Karpas-422 (cell line): Measurements from ENCODE around the gene VAMP5. TPM values are rescaled to one million over a fixed set of nuclear protein-coding genes. Genes with fewer than 3 reads are reported as not detected.

Experiments used
- DNase-seq: peaks from one replicate; pipeline ENCODE4 v3.0.0-alpha.2; 2015
- H2AFZ ChIP-seq: fragments of 200-600 bp; sonication (generic); 2 replicates; pipeline ENCODE4 v1.6.1; 2014; ENCODE audit warnings: antibody characterized with exemption, low read length, mixed read lengths
- H3K27ac ChIP-seq: fragments of 200-600 bp; sonication (generic); 2 replicates; pipeline ENCODE4 v1.5.1; 2014; ENCODE audit warnings: mild to moderate bottlenecking, low read length, moderate library complexity
- H3K27me3 ChIP-seq: fragments of 200-600 bp; sonication (generic); 2 replicates; pipeline ENCODE4 v1.6.1; 2014; ENCODE audit warnings: low read length, mixed read lengths
- H3K36me3 ChIP-seq: fragments of 200-600 bp; sonication (generic); 2 replicates; pipeline ENCODE4 v1.6.1; 2014; ENCODE audit warnings: low read length, mixed read lengths; ENCODE audit not compliant: insufficient read depth
- H3K4me1 ChIP-seq: fragments of 200-600 bp; sonication (generic); 2 replicates; pipeline ENCODE4 v1.6.1; 2014; ENCODE audit warnings: mild to moderate bottlenecking, low read length, mixed read lengths
- H3K4me2 ChIP-seq: fragments of 200-600 bp; sonication (generic); 2 replicates; pipeline ENCODE4 v1.6.1; 2014; ENCODE audit warnings: low read length, low read depth, mild to moderate bottlenecking; ENCODE audit not compliant: poor library complexity, severe bottlenecking
- H3K4me3 ChIP-seq: fragments of 200-600 bp; sonication (generic); 2 replicates; pipeline ENCODE4 v1.5.1; 2014; ENCODE audit warnings: mild to moderate bottlenecking, antibody characterized with exemption, low read length, mixed read lengths
- H3K79me2 ChIP-seq: fragments of 200-600 bp; sonication (generic); 2 replicates; pipeline ENCODE4 v1.6.1; 2014; ENCODE audit warnings: mild to moderate bottlenecking, low read length, mixed read lengths
- H3K9ac ChIP-seq: fragments of 200-600 bp; sonication (generic); 2 replicates; pipeline ENCODE4 v1.6.0; 2014; ENCODE audit warnings: low read length
- H3K9me2 ChIP-seq: fragments of 200-600 bp; sonication (generic), shearing (Covaris generic); replicated peaks from 2 replicates; pipeline ENCODE4 v1.6.0; 2014; ENCODE audit warnings: mild to moderate bottlenecking, low read length, moderate library complexity; ENCODE audit not compliant: insufficient read depth
- H3K9me3 ChIP-seq: fragments of 300-700, 200-600 bp; sonication (generic); 2 replicates; pipeline ENCODE4 v1.6.1; 2014; ENCODE audit warnings: low read length, mixed read lengths
- H4K20me1 ChIP-seq: fragments of 200-600 bp; sonication (generic); 2 replicates; pipeline ENCODE4 v1.6.1; 2014; ENCODE audit warnings: mild to moderate bottlenecking, antibody characterized with exemption, low read length, low read depth; ENCODE audit not compliant: insufficient read depth
- total RNA-seq: library from RNA; depleted of rRNA; stranded (reverse); fragments of >200 nt; shearing (Covaris generic); gene quantifications from 2 replicates; pipeline ENCODE4 v1.2.3, GENCODE V29; 2014; ENCODE audit warnings: low replicate concordance

The VAMP5 gene
- total RNA-seq, 1 experiment from 2014 or later = not detected

DNA sequence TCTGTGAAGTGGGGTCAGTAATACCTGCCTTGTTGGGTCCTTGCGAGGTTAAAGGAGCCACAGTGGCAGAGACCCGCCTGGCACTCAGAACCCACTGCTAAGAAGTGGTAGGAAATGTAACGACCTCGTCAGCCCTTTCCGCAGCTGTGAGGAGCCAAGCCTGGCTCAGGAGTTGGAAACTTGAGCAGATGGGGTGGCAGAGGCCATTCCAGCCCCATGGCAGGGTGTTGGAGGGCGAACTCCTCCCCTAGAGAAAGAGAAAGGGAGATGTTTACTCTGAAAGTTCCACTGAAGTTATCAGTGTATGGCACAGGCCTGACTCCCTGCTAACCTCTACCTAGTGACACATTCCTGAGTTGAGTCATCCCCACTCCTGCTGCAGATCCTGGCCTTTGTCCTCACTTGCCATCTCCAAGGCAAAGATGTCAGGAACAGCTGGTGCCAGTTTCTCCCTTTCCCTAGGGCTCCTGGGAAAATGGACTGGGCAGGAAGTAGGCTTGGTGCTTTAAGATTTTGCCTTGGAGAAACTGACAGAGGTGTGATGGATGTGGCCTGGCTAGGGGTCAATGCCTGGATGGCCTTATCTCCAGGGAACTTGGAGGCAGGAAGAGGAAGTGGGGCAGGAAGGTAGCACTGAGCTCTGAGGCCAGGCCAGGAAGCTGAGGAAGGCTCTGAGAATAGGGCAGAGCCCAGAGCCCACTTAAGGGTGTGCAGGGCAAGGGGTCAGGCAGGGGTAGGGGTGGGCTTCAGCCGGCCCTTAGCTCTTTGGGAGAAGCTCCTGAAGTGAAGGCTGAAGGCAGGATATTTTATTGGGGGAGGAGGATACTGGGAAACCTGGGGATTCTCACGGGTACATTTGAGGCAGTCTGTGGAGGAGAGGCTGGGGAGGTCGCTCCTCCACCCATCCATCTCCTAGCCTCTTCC is 888 bp downstream of the VAMP5 start:
- Histone ChIP-seq H2AFZ (no peak overlapping the region), H3K9me3 (no peaks in the 10 kb centered on the region), H3K36me3 (peaks cover 5% of the 10 kb centered on the region; the same call in 1 of the 2 replicates), H3K9ac (no peak overlapping the region), H3K4me3 (no peak overlapping the region), H3K79me2 (peaks cover 3% of the 10 kb centered on the region), H3K4me1 (no peaks in the 10 kb centered on the region), H3K27me3 (no peaks in the 10 kb centered on the region), H3K9me2 (no peaks in the 10 kb centered on the region), H3K27ac (no peak overlapping the region), H4K20me1 (no peaks in the 10 kb centered on the region; the same call in 1 of the 2 replicates), H3K4me2 (no peak overlapping the region)
- no peak for DNase-seq

DNA sequence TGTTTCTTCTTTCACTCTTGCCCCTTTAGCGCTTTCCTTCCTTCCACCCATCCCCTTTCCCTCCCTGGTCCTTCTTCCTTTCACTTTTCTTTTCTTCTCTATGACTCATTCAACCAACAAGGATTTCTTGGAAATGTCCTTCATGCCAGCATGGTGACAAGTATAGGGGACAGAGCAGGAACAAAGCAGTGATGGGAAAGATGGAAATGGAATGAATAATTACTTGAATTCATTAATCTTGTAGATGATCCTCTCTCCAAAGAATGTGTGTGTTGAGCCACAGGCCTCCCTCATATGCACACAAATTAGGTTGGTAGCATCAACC is 1.5 kb downstream of the VAMP5 start:
- Histone ChIP-seq H2AFZ (no peak overlapping the region), H3K4me1 (no peaks in the 10 kb centered on the region), H3K4me3 (no peak overlapping the region), H3K79me2 (no peaks in the 10 kb centered on the region), H3K9ac (no peak overlapping the region), H3K9me3 (no peaks in the 10 kb centered on the region), H4K20me1 (no peaks in the 10 kb centered on the region; the same call in 1 of the 2 replicates), H3K4me2 (no peak overlapping the region), H3K27ac (no peak overlapping the region), H3K9me2 (no peaks in the 10 kb centered on the region), H3K27me3 (no peaks in the 10 kb centered on the region), H3K36me3 (peaks cover 5% of the 10 kb centered on the region; the same call in 1 of the 2 replicates)
- DNase-seq = no peak

- Histone ChIP-seq H3K79me2 (no peaks in the 10 kb centered on the region), H3K9ac (no peak overlapping the region), H3K4me2 (no peak overlapping the region), H4K20me1 (no peaks in the 10 kb centered on the region; the same call in 1 of the 2 replicates), H3K27ac (no peak overlapping the region), H3K4me3 (no peak overlapping the region), H3K9me3 (no peaks in the 10 kb centered on the region), H3K4me1 (no peaks in the 10 kb centered on the region), H2AFZ (no peak overlapping the region), H3K9me2 (no peaks in the 10 kb centered on the region), H3K36me3 (no peaks in the 10 kb centered on the region), H3K27me3 (no peaks in the 10 kb centered on the region)
- no peak for DNase-seq
Measured at GRCh38 chr2:85588236-85588635, 4.0 kb downstream of the VAMP5 start.

- Histone ChIP-seq H3K9ac (no peak overlapping the region), H3K27ac (no peak overlapping the region), H3K4me1 (no peaks in the 10 kb centered on the region), H3K9me2 (no peaks in the 10 kb centered on the region), H4K20me1 (no peaks in the 10 kb centered on the region; the same call in 1 of the 2 replicates), H3K27me3 (no peaks in the 10 kb centered on the region), H3K4me2 (no peak overlapping the region), H3K79me2 (no peaks in the 10 kb centered on the region), H3K36me3 (no peaks in the 10 kb centered on the region), H3K9me3 (no peaks in the 10 kb centered on the region), H3K4me3 (no peak overlapping the region), H2AFZ (no peak overlapping the region)
- DNase-seq = no peak
Measured at GRCh38 chr2:85588645-85589044, 4.4 kb downstream of the VAMP5 start.

GRCh38 chr2:85589181-85589580 is 5.0 kb downstream of the VAMP5 start:
- no peak for DNase-seq
- no peaks in the 10 kb centered on the region for H4K20me1 ChIP-seq
- peaks cover 2% of the 10 kb centered on the region; the same call in 1 of the 2 replicates for H3K79me2 ChIP-seq
- peaks cover 2% of the 10 kb centered on the region for H3K4me1 ChIP-seq
- H2AFZ ChIP-seq = no peak overlapping the region
- no peaks in the 10 kb centered on the region for H3K27me3 ChIP-seq
- no peak overlapping the region for H3K27ac ChIP-seq
- no peak overlapping the region for H3K9ac ChIP-seq
- H3K9me2 ChIP-seq = no peaks in the 10 kb centered on the region
- H3K4me2 ChIP-seq = no peak overlapping the region
- H3K9me3 ChIP-seq = no peaks in the 10 kb centered on the region
- no peaks in the 10 kb centered on the region for H3K36me3 ChIP-seq
- no peak overlapping the region for H3K4me3 ChIP-seq

DNA sequence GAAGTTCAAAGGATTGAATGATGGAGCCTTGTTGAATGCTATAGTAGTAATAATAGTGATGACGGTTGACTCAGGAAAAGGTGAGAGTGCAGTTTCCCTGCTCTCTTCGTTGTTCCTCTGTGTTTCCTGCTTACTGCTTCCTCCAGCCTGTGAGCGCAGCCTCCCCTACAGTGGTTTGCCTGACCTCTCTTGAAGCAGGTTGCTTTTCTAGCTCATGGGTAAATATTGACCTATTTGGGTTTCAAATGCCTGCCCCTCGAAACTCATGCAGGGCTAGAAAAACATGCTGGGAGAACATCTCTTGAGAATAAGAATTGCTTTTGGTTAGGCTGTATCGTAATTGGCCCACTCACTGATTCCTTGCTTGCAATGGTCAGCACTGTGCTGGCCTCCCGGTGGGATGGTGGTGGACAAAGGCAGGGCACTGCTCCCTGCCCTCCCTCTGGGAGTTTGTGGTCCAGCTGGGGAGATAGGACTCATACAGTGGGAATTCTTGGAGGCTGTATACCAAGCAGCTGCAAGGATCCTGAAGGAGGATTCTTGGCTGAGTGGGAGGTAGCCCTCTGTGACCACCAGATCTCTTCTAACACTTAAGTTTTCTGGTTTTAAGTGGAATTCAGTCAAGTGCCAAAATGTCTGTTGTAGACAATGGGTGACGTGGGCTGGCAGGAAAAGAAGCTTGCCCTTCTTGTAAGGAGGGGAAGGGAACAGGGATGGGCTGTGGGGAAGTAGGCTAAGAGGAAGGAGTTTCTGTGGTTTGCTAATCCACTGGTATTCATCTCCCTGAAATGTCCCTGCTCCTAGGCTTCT is 6.0 kb downstream of the VAMP5 start:
- Histone ChIP-seq H3K9ac (no peak overlapping the region), H3K4me2 (no peak overlapping the region)

DNA sequence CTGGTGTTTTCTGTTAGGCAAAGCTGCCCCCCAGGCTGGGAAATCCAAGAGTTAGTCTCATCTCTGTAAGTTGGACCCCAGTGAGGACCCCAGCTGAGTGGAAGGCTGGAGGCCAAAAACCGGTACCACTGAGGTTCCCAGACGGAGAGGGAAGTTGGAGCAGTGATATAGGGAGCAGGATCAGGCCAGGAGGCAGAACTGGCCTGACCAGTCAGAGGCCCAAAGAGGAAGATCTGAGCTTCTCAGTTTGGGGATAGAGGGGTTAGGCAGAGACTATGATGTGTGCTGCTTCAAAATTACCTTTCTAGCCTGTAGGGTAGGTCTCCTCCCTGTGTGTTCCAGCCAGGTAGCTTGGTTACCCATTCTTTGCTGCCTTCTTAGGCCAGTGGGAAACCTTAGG is 6.7 kb downstream of the VAMP5 start:
- H3K27me3 ChIP-seq = no peaks in the 10 kb centered on the region
- no peaks in the 10 kb centered on the region for H3K9me3 ChIP-seq
- H3K36me3 ChIP-seq = no peaks in the 10 kb centered on the region
- H3K9ac ChIP-seq = no peak overlapping the region
- DNase-seq = no peak
- peaks cover 9% of the 10 kb centered on the region for H3K4me1 ChIP-seq
- H2AFZ ChIP-seq = no peak overlapping the region
- no peak overlapping the region for H3K4me3 ChIP-seq
- no peaks in the 10 kb centered on the region for H4K20me1 ChIP-seq
- no peak overlapping the region for H3K27ac ChIP-seq
- no peaks in the 10 kb centered on the region for H3K9me2 ChIP-seq
- peaks cover 16% of the 10 kb centered on the region for H3K79me2 ChIP-seq
- H3K4me2 ChIP-seq = no peak overlapping the region

More for the DNA sequence above, 6.0 kb downstream of the VAMP5 start:
- no peaks in the 10 kb centered on the region for H3K9me2 ChIP-seq
- no peaks in the 10 kb centered on the region for H3K36me3 ChIP-seq
- peaks cover 12% of the 10 kb centered on the region for H3K79me2 ChIP-seq
- no peak for DNase-seq
- no peaks in the 10 kb centered on the region for H3K27me3 ChIP-seq
- H3K9me3 ChIP-seq = no peaks in the 10 kb centered on the region
- H2AFZ ChIP-seq = no peak overlapping the region
- H3K4me3 ChIP-seq = no peak overlapping the region
- peaks cover 9% of the 10 kb centered on the region for H3K4me1 ChIP-seq
- H4K20me1 ChIP-seq = no peaks in the 10 kb centered on the region
- H3K27ac ChIP-seq = no peak overlapping the region

- Histone ChIP-seq H3K9ac (no peak overlapping the region), H4K20me1 (peaks cover 6% of the 10 kb centered on the region; the same call in 1 of the 2 replicates), H3K4me3 (no peak overlapping the region), H3K36me3 (peaks cover 1% of the 10 kb centered on the region; the same call in 1 of the 2 replicates), H3K27ac (no peak overlapping the region), H3K4me2 (no peak overlapping the region), H3K79me2 (peaks cover 22% of the 10 kb centered on the region), H3K4me1 (peaks cover 13% of the 10 kb centered on the region), H2AFZ (no peak overlapping the region), H3K27me3 (no peaks in the 10 kb centered on the region), H3K9me3 (no peaks in the 10 kb centered on the region), H3K9me2 (no peaks in the 10 kb centered on the region)
- no peak for DNase-seq
Measured at GRCh38 chr2:85591563-85591962, 7.3 kb downstream of the VAMP5 start.
